WTC11 (cell line): ENCODE results near the gene INSL3. TPM values are rescaled to one million over a fixed set of nuclear protein-coding genes. Genes with fewer than 3 reads are reported as not detected.

Experiments used
- ATAC-seq: fragments of 200-7000 bp; cut with Tn5 transposase; 2 replicates; pipeline ENCODE4 v1.10.0; 2021; ENCODE audit warnings: mild to moderate bottlenecking, moderate library complexity
- CTCF ChIA-PET: fragments of 300-600 bp; sonication (Branson Sonifier 250); formaldehyde crosslinking; loops from one replicate; lab custom pipeline; 2021; ENCODE audit warnings: antibody characterized with exemption; lab: Charles Lee
- POLR2A ChIA-PET: fragments of 350-600 bp; sonication (Branson Sonifier 250); formaldehyde crosslinking; loops from one replicate; lab custom pipeline; 2021; ENCODE audit warnings: antibody characterized with exemption; lab: Charles Lee
- DNase-seq: peaks from one replicate; pipeline ENCODE4 v3.0.0; 2021; ENCODE audit warnings: low spot score
- H3K27ac Mint-ChIP-seq: 2 replicates; pipeline ENCODE4 v1.8.0; 2021; ENCODE audit warnings: mixed read lengths
- H3K27me3 Mint-ChIP-seq: 2 replicates; pipeline ENCODE4 v1.8.0; 2021; ENCODE audit warnings: low read depth, mild to moderate bottlenecking, moderate library complexity, mixed read lengths
- H3K36me3 Mint-ChIP-seq: 2 replicates; pipeline ENCODE4 v1.8.0; 2021; ENCODE audit warnings: mixed read lengths
- H3K4me1 Mint-ChIP-seq: 2 replicates; pipeline ENCODE4 v1.8.0; 2022; ENCODE audit warnings: mixed read lengths
- H3K4me3 Mint-ChIP-seq: 2 replicates; pipeline ENCODE4 v1.8.0; 2021; ENCODE audit warnings: mild to moderate bottlenecking, moderate library complexity, mixed read lengths
- H3K9me3 Mint-ChIP-seq: 2 replicates; pipeline ENCODE4 v1.8.0; 2021; ENCODE audit warnings: mixed read lengths
- EMX1 ChIP-seq: fragments of 250-450 bp; sonication (Bioruptor Pico); IDR thresholded peaks from 2 replicates; pipeline ENCODE4 v1.8.0; 2021; ENCODE audit warnings: mild to moderate bottlenecking
- GRHL2 ChIP-seq: fragments of 250-450 bp; sonication (Bioruptor Pico); IDR thresholded peaks from 2 replicates; pipeline ENCODE4 v1.8.0; 2022; ENCODE audit warnings: mild to moderate bottlenecking, moderate library complexity; ENCODE audit not compliant: insufficient replicate concordance, severe bottlenecking
- GTF2I ChIP-seq: fragments of 250-450 bp; sonication (Bioruptor Pico); conservative IDR thresholded peaks from 2 replicates; pipeline ENCODE4 v1.4.0; 2021; ENCODE audit warnings: mild to moderate bottlenecking
- NFE2L1 ChIP-seq: sonication (generic); formaldehyde crosslinking; IDR thresholded peaks from 2 replicates; pipeline ENCODE4 v1.8.1; 2023; ENCODE audit warnings: missing genetic modification reagents
- NR2C2 ChIP-seq: sonication (generic); formaldehyde crosslinking; IDR thresholded peaks from 2 replicates; pipeline ENCODE4 v1.8.0; 2022; ENCODE audit warnings: mild to moderate bottlenecking, missing genetic modification reagents
- SMAD4 ChIP-seq: sonication (generic); formaldehyde crosslinking; IDR thresholded peaks from 2 replicates; pipeline ENCODE4 v1.8.0; 2022; ENCODE audit warnings: mild to moderate bottlenecking, missing genetic modification reagents
- SP1 ChIP-seq: sonication (generic); formaldehyde crosslinking; conservative IDR thresholded peaks from 2 replicates; pipeline ENCODE4 v1.8.1; 2022; ENCODE audit warnings: missing genetic modification reagents
- TCF7 ChIP-seq: sonication (generic); formaldehyde crosslinking; IDR thresholded peaks from 2 replicates; pipeline ENCODE4 v1.8.0; 2022; ENCODE audit warnings: mild to moderate bottlenecking, low read depth, missing genetic modification reagents, moderate library complexity
- ZBTB21 ChIP-seq: sonication (generic); formaldehyde crosslinking; IDR thresholded peaks from 2 replicates; pipeline ENCODE4 v1.8.1; 2023; ENCODE audit warnings: mild to moderate bottlenecking, missing genetic modification reagents, borderline replicate concordance
- ZNF121 ChIP-seq: sonication (generic); formaldehyde crosslinking; IDR thresholded peaks from 2 replicates; pipeline ENCODE4 v1.8.0; 2023; ENCODE audit warnings: missing genetic modification reagents
- total RNA-seq: library from RNA; stranded (reverse); gene quantifications from 3 replicates; pipeline ENCODE4 v1.2.3, GENCODE V29; 2021
- TF ChIP-seq, protein P1 (sequence below): sonication (generic); formaldehyde crosslinking; IDR thresholded peaks from 2 replicates; pipeline ENCODE4 v1.8.0; 2023; ENCODE audit warnings: missing genetic modification reagents, mild to moderate bottlenecking, borderline replicate concordance
- TF ChIP-seq, protein P2 (sequence below): sonication (generic); formaldehyde crosslinking; IDR thresholded peaks from 2 replicates; pipeline ENCODE4 v1.8.1; 2022; ENCODE audit warnings: low read depth, missing genetic modification reagents, borderline replicate concordance
- TF ChIP-seq, protein P3 (sequence below): sonication (generic); formaldehyde crosslinking; IDR thresholded peaks from 2 replicates; pipeline ENCODE4 v1.8.0; 2022; ENCODE audit warnings: missing genetic modification reagents
- TF ChIP-seq, protein P4 (sequence below): sonication (generic); formaldehyde crosslinking; IDR thresholded peaks from 2 replicates; pipeline ENCODE4 v1.8.1; 2022; ENCODE audit warnings: low read depth, mild to moderate bottlenecking, moderate library complexity, missing genetic modification reagents, borderline replicate concordance

INSL3 gene
- total RNA-seq, 1 experiment from 2014 or later: 0.79 TPM

DNA sequence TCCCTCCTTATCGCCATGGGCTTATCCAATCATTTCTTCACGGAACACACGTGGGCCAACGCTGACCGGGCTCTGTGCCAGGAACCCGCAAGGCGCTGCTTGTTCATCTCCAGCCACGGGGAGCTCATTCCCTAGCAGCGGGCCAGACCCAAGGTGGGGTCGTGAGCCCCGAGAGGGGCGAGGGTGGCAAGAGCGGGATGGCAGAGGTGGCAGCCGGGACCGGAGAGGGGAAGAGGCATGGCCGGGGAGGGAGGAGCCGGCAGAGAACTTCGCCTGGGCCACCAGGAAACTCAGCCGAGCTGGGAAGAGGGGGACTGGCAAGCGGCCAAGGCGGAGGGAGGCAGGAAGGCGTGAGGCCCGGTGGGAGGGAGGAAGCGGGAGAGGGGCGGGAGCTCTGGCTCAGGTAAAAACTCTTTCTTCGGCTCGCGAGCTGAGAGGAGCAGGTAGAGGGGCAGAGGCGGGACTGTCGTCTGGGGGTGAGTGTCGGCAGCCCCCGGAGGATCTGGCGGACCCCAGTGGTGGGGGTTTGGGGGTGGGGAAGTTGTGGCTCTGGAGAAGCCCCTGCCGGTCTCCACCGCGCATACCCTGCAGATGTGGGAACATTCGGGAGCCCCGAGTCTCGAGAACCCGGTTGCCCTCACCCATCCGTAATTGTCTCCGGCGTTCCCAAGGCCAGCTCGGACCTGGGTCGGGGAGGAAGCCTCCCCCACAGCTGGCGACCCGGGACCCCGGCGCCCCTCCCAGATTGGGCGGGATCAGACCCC lies 26.4 kb downstream of the INSL3 start, which contains the start of gene B3GNT3 (continued):
- no peak for TF ChIP-seq SMAD4 (CRISPR knock-in tag)
- TF ChIP-seq TCF7 (CRISPR knock-in tag): peak; percentile 68; the same call in 1 of the 2 replicates
- TF ChIP-seq, protein P1, sequence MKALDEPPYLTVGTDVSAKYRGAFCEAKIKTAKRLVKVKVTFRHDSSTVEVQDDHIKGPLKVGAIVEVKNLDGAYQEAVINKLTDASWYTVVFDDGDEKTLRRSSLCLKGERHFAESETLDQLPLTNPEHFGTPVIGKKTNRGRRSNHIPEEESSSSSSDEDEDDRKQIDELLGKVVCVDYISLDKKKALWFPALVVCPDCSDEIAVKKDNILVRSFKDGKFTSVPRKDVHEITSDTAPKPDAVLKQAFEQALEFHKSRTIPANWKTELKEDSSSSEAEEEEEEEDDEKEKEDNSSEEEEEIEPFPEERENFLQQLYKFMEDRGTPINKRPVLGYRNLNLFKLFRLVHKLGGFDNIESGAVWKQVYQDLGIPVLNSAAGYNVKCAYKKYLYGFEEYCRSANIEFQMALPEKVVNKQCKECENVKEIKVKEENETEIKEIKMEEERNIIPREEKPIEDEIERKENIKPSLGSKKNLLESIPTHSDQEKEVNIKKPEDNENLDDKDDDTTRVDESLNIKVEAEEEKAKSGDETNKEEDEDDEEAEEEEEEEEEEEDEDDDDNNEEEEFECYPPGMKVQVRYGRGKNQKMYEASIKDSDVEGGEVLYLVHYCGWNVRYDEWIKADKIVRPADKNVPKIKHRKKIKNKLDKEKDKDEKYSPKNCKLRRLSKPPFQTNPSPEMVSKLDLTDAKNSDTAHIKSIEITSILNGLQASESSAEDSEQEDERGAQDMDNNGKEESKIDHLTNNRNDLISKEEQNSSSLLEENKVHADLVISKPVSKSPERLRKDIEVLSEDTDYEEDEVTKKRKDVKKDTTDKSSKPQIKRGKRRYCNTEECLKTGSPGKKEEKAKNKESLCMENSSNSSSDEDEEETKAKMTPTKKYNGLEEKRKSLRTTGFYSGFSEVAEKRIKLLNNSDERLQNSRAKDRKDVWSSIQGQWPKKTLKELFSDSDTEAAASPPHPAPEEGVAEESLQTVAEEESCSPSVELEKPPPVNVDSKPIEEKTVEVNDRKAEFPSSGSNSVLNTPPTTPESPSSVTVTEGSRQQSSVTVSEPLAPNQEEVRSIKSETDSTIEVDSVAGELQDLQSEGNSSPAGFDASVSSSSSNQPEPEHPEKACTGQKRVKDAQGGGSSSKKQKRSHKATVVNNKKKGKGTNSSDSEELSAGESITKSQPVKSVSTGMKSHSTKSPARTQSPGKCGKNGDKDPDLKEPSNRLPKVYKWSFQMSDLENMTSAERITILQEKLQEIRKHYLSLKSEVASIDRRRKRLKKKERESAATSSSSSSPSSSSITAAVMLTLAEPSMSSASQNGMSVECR (CRISPR knock-in tag): 0 out of 2 replicates have a peak, but pooled peaks have one; percentile 45
- peak; percentile 62; the same call in 1 of the 2 replicates for TF ChIP-seq NFE2L1 (CRISPR knock-in tag)
- TF ChIP-seq, protein P2, sequence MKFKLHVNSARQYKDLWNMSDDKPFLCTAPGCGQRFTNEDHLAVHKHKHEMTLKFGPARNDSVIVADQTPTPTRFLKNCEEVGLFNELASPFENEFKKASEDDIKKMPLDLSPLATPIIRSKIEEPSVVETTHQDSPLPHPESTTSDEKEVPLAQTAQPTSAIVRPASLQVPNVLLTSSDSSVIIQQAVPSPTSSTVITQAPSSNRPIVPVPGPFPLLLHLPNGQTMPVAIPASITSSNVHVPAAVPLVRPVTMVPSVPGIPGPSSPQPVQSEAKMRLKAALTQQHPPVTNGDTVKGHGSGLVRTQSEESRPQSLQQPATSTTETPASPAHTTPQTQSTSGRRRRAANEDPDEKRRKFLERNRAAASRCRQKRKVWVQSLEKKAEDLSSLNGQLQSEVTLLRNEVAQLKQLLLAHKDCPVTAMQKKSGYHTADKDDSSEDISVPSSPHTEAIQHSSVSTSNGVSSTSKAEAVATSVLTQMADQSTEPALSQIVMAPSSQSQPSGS (CRISPR knock-in tag): no peak
- TF ChIP-seq NR2C2 (CRISPR knock-in tag): no peak
- TF ChIP-seq, protein P3, sequence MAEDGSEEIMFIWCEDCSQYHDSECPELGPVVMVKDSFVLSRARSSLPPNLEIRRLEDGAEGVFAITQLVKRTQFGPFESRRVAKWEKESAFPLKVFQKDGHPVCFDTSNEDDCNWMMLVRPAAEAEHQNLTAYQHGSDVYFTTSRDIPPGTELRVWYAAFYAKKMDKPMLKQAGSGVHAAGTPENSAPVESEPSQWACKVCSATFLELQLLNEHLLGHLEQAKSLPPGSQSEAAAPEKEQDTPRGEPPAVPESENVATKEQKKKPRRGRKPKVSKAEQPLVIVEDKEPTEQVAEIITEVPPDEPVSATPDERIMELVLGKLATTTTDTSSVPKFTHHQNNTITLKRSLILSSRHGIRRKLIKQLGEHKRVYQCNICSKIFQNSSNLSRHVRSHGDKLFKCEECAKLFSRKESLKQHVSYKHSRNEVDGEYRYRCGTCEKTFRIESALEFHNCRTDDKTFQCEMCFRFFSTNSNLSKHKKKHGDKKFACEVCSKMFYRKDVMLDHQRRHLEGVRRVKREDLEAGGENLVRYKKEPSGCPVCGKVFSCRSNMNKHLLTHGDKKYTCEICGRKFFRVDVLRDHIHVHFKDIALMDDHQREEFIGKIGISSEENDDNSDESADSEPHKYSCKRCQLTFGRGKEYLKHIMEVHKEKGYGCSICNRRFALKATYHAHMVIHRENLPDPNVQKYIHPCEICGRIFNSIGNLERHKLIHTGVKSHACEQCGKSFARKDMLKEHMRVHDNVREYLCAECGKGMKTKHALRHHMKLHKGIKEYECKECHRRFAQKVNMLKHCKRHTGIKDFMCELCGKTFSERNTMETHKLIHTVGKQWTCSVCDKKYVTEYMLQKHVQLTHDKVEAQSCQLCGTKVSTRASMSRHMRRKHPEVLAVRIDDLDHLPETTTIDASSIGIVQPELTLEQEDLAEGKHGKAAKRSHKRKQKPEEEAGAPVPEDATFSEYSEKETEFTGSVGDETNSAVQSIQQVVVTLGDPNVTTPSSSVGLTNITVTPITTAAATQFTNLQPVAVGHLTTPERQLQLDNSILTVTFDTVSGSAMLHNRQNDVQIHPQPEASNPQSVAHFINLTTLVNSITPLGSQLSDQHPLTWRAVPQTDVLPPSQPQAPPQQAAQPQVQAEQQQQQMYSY: no peak
- TF ChIP-seq ZNF121: peak; percentile 66; the same call in 1 of the 2 replicates
- peak; percentile 72 for TF ChIP-seq SP1 (CRISPR knock-in tag)
- no peak for TF ChIP-seq GRHL2 (CRISPR knock-in tag)
- TF ChIP-seq, protein P4, sequence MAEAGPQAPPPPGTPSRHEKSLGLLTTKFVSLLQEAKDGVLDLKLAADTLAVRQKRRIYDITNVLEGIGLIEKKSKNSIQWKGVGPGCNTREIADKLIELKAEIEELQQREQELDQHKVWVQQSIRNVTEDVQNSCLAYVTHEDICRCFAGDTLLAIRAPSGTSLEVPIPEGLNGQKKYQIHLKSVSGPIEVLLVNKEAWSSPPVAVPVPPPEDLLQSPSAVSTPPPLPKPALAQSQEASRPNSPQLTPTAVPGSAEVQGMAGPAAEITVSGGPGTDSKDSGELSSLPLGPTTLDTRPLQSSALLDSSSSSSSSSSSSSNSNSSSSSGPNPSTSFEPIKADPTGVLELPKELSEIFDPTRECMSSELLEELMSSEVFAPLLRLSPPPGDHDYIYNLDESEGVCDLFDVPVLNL (CRISPR knock-in tag): 0 out of 2 replicates have a peak, but pooled peaks have one; percentile 32
- TF ChIP-seq GTF2I: peak; percentile 95

DNA sequence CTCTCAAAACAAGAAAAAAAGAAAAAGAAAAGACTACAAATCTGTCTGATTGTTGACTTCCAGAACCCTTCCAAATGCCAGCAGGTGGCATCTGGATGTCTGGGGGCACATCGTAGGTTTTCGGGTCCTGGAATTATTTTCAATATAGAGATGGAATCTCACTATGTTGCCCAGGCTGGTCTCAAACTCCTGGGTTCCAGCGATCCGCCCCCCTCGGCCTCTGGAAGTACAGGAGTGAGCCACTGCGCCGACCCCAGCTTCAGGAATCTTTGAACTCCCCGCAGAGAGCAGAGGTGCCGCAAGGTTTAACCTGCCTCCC lies 26.9 kb downstream of the INSL3 start:
- POLR2A ChIA-PET: interaction anchor here (1.0 kb wide), 1 partner anchor 12 kb away, joined by 3 read pairs; no protein-coding TSS in a partner anchor
- H3K27ac Mint-ChIP-seq: no peak overlapping the region

More for the DNA sequence above, 26.9 kb downstream of the INSL3 start:
- no peak for TF ChIP-seq ZBTB21 (CRISPR knock-in tag)
- 0 out of 2 replicates have a peak, but pooled peaks have one; percentile 3 for TF ChIP-seq EMX1 (CRISPR knock-in tag)
- H3K4me3 Mint-ChIP-seq: peak overlapping the region; percentile 68
- DNase-seq (no peak), ATAC-seq (no peak)
- no peaks in the 10 kb centered on the region for H3K36me3 Mint-ChIP-seq
- CTCF ChIA-PET: interaction anchor here (0.8 to 1.9 kb wide), 8 partner anchors 9 to 76 kb away, joined by 3 to 6 read pairs (median 4); no protein-coding TSS in a partner anchor
- H3K27me3 Mint-ChIP-seq: peaks cover 29% of the 10 kb centered on the region
- no peaks in the 10 kb centered on the region for H3K9me3 Mint-ChIP-seq
- peaks cover 10% of the 10 kb centered on the region for H3K4me1 Mint-ChIP-seq
